NCI-H69 (cell line): ENCODE results near the gene GNAL.

Source experiments
- DNase-seq: peaks from one replicate; lab custom pipeline; 2025; lab: John Stamatoyannopoulos, UW

The GNAL gene

GRCh38 chr18:11808001-11808855, 119.2 kb downstream of the GNAL start:
- no peak for DNase-seq

- DNase-seq, result no peak
These were observed 120.8 kb downstream of the GNAL start for GRCh38 chr18:11809895-11810294.

- DNase-seq, result no peak
These were observed 121.3 kb downstream of the GNAL start for GRCh38 chr18:11810379-11810778.

- DNase-seq, result no peak
These were observed 121.9 kb downstream of the GNAL start for GRCh38 chr18:11811009-11811408.

GRCh38 chr18:11817229-11817628, 128.2 kb downstream of the GNAL start:
- no peak for DNase-seq

- DNase-seq, result no peak
These were observed 129.6 kb downstream of the GNAL start for GRCh38 chr18:11818486-11819203.

- DNase-seq, result no peak
These were observed 130.9 kb downstream of the GNAL start for GRCh38 chr18:11819938-11820337.

GRCh38 chr18:11820697-11821096, 131.6 kb downstream of the GNAL start:
- DNase-seq, result no peak

- DNase-seq, result no peak
These were observed 132.1 kb downstream of the GNAL start for GRCh38 chr18:11821208-11821607.

- no peak for DNase-seq
These were observed 132.7 kb downstream of the GNAL start for GRCh38 chr18:11821643-11822237.

- no peak for DNase-seq
These were observed 134.5 kb downstream of the GNAL start for GRCh38 chr18:11823545-11823944.

- no peak for DNase-seq
These were observed 137.8 kb downstream of the GNAL start for GRCh38 chr18:11826836-11827235.

GRCh38 chr18:11828786-11829432, 139.8 kb downstream of the GNAL start:
- no peak for DNase-seq

- DNase-seq, result no peak
These were observed 141.5 kb downstream of the GNAL start for GRCh38 chr18:11830585-11830984.

- DNase-seq, result no peak
These were observed 142.9 kb downstream of the GNAL start for GRCh38 chr18:11831921-11832320.

- no peak for DNase-seq
These were observed 145.7 kb downstream of the GNAL start for GRCh38 chr18:11834772-11835171.

GRCh38 chr18:11839556-11839955, 150.5 kb downstream of the GNAL start:
- DNase-seq, result no peak

GRCh38 chr18:11840493-11840892, 151.4 kb downstream of the GNAL start:
- DNase-seq, result no peak

- no peak for DNase-seq
These were observed 153.5 kb downstream of the GNAL start for GRCh38 chr18:11842562-11842961.

GRCh38 chr18:11844436-11844835, 155.4 kb downstream of the GNAL start:
- no peak for DNase-seq

GRCh38 chr18:11845654-11846053, 156.6 kb downstream of the GNAL start:
- DNase-seq, result no peak

- DNase-seq, result no peak
These were observed 158.7 kb downstream of the GNAL start for GRCh38 chr18:11847811-11848210.
